ENCODE results near the gene FGD6.

The FGD6 gene

GRCh38 chr12:95074766-95075165, 142.5 kb downstream of the FGD6 start:
- no peak overlapping the region for H3K4me3 ChIP-seq (ENCODE audit: low read depth, low read length)
- TF ChIP-seq POLR2A (IDR thresholded peaks at IDR 0.05; ENCODE audit: extremely low read depth, insufficient read length), result no peak
- TF ChIP-seq MYC (IDR thresholded peaks at IDR 0.05; ENCODE audit: low read depth, low read length), result no peak
- TF ChIP-seq CTCF (IDR thresholded peaks at IDR 0.05; ENCODE audit: low read depth, low read length), result no peak
- TF ChIP-seq, protein P1, sequence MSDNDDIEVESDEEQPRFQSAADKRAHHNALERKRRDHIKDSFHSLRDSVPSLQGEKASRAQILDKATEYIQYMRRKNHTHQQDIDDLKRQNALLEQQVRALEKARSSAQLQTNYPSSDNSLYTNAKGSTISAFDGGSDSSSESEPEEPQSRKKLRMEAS (IDR thresholded peaks at IDR 0.05; ENCODE audit: low read depth, low read length), result no peak
- DNase-seq (ENCODE audit: low read depth), result no peak

DNA sequence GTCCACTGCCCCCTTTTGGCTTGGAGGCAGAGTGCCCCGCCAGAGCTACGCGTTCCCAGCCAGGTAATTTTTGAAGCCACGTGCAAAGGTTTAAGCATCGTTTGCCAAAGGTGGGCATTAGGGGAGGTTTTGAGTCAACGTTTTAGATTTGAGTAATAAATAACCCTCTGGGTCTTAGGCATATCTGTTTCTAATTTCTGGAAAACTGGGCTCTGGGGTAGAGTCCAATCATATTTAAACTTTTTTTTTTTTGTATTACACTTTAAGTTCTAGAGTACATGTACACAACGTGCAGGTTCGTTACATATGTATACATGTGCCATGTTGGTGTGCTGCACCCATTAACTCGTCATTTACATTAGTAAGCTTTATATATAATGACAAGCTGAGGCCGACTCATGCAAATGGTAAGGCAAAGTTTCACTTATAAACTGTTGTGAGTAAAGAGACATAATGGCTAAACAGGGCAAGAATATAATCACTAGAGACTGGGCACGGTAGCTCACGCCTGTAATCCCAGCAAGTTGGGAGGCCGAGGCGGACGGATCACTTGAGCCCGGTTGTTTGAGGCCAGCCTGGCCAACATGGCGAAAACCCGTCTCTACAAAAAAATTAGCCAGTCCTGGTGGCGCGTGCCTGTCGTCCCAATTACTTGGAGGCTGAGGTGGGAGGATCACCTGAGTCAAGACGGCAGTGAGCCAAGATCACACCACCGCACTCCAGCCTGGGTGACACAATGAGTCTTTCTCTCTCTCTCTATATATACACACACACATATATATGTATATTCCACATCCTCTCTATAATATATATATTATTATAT, 143.4 kb downstream of the FGD6 start:
- TF ChIP-seq POLR2A (IDR thresholded peaks at IDR 0.05; ENCODE audit: extremely low read depth, insufficient read length), result no peak
- peak; percentile 89 for TF ChIP-seq CTCF (IDR thresholded peaks at IDR 0.05; ENCODE audit: low read depth, low read length)
- TF ChIP-seq MYC (IDR thresholded peaks at IDR 0.05; ENCODE audit: low read depth, low read length), result peak; percentile 94
- TF ChIP-seq, protein P1 (IDR thresholded peaks at IDR 0.05; ENCODE audit: low read depth, low read length), result peak; percentile 91
- peak; percentile 10 for DNase-seq (ENCODE audit: low read depth)
- peak overlapping the region; percentile 53 for H3K4me3 ChIP-seq (ENCODE audit: low read depth, low read length)

GRCh38 chr12:95072900-95073697, 144.2 kb downstream of the FGD6 start, which contains the start of gene NR2C1:
TSS of gene NR2C1 (minus strand) at chr12:95073618. CDS start at chr12:95067384, 6,234 bp downstream.
- TF ChIP-seq CTCF (IDR thresholded peaks at IDR 0.05; ENCODE audit: low read depth, low read length) (no peak), POLR2A (IDR thresholded peaks at IDR 0.05; ENCODE audit: extremely low read depth, insufficient read length) (peak; percentile 66)
- TF ChIP-seq, protein P1 (IDR thresholded peaks at IDR 0.05; ENCODE audit: low read depth, low read length), result peak; percentile 15; the same call in 1 of the 2 replicates
- peak; percentile 98 for DNase-seq (ENCODE audit: low read depth)
- H3K4me3 ChIP-seq (ENCODE audit: low read depth, low read length), result peak within 1 kb of the TSS; percentile 75

DNA sequence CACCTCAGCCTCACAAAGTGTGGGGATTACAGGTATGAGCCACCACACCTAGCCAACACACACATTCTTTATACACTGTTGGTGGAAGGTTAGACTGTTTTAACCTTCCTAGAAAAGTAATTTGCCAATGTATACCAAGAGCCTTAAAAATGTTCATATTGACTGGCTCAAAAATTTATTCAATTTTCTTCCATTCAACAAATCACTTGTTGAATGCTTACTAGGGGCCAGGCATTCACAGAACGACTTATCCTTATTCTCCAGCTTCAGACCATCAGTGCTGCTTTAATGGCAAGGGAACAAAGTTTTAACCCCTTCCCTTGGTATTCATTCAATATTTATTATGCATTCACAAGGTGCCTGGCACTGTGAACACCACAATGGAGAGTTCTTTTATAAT, 146.9 kb downstream of the FGD6 start:
- TF ChIP-seq MYC (IDR thresholded peaks at IDR 0.05; ENCODE audit: low read depth, low read length), result no peak
- no peak for TF ChIP-seq CTCF (IDR thresholded peaks at IDR 0.05; ENCODE audit: low read depth, low read length)
- TF ChIP-seq, protein P1 (IDR thresholded peaks at IDR 0.05; ENCODE audit: low read depth, low read length), result no peak
- TF ChIP-seq POLR2A (IDR thresholded peaks at IDR 0.05; ENCODE audit: extremely low read depth, insufficient read length), result no peak
- DNase-seq (ENCODE audit: low read depth), result no peak
- no peak overlapping the region for H3K4me3 ChIP-seq (ENCODE audit: low read depth, low read length)

GRCh38 chr12:95066091-95066855, 151.0 kb downstream of the FGD6 start:
- TF ChIP-seq POLR2A (IDR thresholded peaks at IDR 0.05; ENCODE audit: extremely low read depth, insufficient read length) (no peak), CTCF (IDR thresholded peaks at IDR 0.05; ENCODE audit: low read depth, low read length) (no peak), MYC (IDR thresholded peaks at IDR 0.05; ENCODE audit: low read depth, low read length) (no peak)
- TF ChIP-seq, protein P1 (IDR thresholded peaks at IDR 0.05; ENCODE audit: low read depth, low read length), result no peak
- no peak for DNase-seq (ENCODE audit: low read depth)
- no peak overlapping the region for H3K4me3 ChIP-seq (ENCODE audit: low read depth, low read length)
